ENCODE data around the gene UNC13B. TPM values are rescaled to one million over a fixed set of nuclear protein-coding genes. Genes with fewer than 3 reads are reported as not detected.
A peak's percentile ranks its signal among the peaks of the same experiment; 100 is the strongest.

Gene UNC13B
- total and polyA plus RNA-seq, 2 of the 13 experiments (the other 11 are each of a cell fraction or from before 2014, with no cell fraction given) = 14.0 to 18.3 TPM

- Histone ChIP-seq H3K4me1 (ENCODE audit: insufficient read depth, low read length) (peaks cover 10% of the 10 kb centered on the region), H3K9me3 (ENCODE audit: low read length) (no peaks in the 10 kb centered on the region), H3K27ac (ENCODE audit: extremely low read length, insufficient read depth, low read length) (no peak overlapping the region), H2AFZ (ENCODE audit: low read length) (no peak overlapping the region), H3K79me2 (ENCODE audit: insufficient read depth, low read length) (no peaks in the 10 kb centered on the region), H3K36me3 (replicated peaks in 1 of 2; ENCODE audit: control insufficient read depth in 1 of 2, insufficient read depth in 2 of 2, low read length in 2 of 2) (no peaks in the 10 kb centered on the region), H3K4me2 (ENCODE audit: low read depth, low read length) (no peak overlapping the region), H3K9ac (ENCODE audit: insufficient read depth, low read depth, low read length) (no peak overlapping the region), H3K4me3 (replicated peaks in 1 of 3; ENCODE audit: insufficient read depth in 1 of 3, low read depth in 2 of 3, low read length in 3 of 3) (no peak overlapping the region), H3K27me3 (ENCODE audit: control insufficient read depth in 1 of 2, insufficient read depth in 2 of 2, low read length in 2 of 2) (peaks cover 0 to 3% of the 10 kb centered on the region in 2 experiments; a peak in 1 of 5 replicates), H4K20me1 (ENCODE audit: insufficient read depth, low read length) (no peaks in the 10 kb centered on the region)
- ChIA-PET POLR2A (no interaction called here), CTCF (ENCODE audit: low intra/inter-chr PET ratio, low total read pairs) (no interaction called here)
- in situ Hi-C loops (cut with HindIII; ENCODE audit: extremely low pct_ligation_motif_present, low pct_unique_long_range_greater_than_20kb) = no loop called here
- ATAC-seq = peak; percentile 30; the same call in 1 of the 3 replicates
- no TSS peak for BruUV-seq (replicated peaks)
- 0% methylated on average over 1 of the region's 2 CpGs for WGBS (ENCODE audit: low lambda C conversion rate)
- TF ChIP-seq FOSL2 (CRISPR knock-in tag; IDR thresholded peaks at IDR 0.05) (0 out of 2 replicates have a peak, but pooled peaks have one; percentile 26), GTF2F1 (IDR thresholded peaks at IDR 0.05; ENCODE audit: low read length) (no peak), FOXO1 (CRISPR knock-in tag; IDR thresholded peaks at IDR 0.05) (no peak), NFE2 (CRISPR knock-in tag; IDR thresholded peaks at IDR 0.05) (0 out of 2 replicates have a peak, but pooled peaks have one; percentile 35), MTF2 (CRISPR knock-in tag; IDR thresholded peaks at IDR 0.05; ENCODE audit: borderline replicate concordance) (no peak)
- TF ChIP-seq, protein P1, sequence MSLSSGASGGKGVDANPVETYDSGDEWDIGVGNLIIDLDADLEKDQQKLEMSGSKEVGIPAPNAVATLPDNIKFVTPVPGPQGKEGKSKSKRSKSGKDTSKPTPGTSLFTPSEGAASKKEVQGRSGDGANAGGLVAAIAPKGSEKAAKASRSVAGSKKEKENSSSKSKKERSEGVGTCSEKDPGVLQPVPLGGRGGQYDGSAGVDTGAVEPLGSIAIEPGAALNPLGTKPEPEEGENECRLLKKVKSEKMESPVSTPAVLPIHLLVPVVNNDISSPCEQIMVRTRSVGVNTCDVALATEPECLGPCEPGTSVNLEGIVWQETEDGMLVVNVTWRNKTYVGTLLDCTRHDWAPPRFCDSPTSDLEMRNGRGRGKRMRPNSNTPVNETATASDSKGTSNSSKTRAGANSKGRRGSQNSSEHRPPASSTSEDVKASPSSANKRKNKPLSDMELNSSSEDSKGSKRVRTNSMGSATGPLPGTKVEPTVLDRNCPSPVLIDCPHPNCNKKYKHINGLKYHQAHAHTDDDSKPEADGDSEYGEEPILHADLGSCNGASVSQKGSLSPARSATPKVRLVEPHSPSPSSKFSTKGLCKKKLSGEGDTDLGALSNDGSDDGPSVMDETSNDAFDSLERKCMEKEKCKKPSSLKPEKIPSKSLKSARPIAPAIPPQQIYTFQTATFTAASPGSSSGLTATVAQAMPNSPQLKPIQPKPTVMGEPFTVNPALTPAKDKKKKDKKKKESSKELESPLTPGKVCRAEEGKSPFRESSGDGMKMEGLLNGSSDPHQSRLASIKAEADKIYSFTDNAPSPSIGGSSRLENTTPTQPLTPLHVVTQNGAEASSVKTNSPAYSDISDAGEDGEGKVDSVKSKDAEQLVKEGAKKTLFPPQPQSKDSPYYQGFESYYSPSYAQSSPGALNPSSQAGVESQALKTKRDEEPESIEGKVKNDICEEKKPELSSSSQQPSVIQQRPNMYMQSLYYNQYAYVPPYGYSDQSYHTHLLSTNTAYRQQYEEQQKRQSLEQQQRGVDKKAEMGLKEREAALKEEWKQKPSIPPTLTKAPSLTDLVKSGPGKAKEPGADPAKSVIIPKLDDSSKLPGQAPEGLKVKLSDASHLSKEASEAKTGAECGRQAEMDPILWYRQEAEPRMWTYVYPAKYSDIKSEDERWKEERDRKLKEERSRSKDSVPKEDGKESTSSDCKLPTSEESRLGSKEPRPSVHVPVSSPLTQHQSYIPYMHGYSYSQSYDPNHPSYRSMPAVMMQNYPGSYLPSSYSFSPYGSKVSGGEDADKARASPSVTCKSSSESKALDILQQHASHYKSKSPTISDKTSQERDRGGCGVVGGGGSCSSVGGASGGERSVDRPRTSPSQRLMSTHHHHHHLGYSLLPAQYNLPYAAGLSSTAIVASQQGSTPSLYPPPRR (CRISPR knock-in tag; IDR thresholded peaks at IDR 0.05; ENCODE audit: borderline replicate concordance) = no peak
- TF ChIP-seq, protein P2, sequence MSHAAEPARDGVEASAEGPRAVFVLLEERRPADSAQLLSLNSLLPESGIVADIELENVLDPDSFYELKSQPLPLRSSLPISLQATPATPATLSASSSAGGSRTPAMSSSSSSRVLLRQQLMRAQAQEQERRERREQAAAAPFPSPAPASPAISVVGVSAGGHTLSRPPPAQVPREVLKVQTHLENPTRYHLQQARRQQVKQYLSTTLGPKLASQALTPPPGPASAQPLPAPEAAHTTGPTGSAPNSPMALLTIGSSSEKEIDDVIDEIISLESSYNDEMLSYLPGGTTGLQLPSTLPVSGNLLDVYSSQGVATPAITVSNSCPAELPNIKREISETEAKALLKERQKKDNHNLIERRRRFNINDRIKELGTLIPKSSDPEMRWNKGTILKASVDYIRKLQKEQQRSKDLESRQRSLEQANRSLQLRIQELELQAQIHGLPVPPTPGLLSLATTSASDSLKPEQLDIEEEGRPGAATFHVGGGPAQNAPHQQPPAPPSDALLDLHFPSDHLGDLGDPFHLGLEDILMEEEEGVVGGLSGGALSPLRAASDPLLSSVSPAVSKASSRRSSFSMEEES (CRISPR knock-in tag; IDR thresholded peaks at IDR 0.05) = no peak
- TF ChIP-seq, protein P3, sequence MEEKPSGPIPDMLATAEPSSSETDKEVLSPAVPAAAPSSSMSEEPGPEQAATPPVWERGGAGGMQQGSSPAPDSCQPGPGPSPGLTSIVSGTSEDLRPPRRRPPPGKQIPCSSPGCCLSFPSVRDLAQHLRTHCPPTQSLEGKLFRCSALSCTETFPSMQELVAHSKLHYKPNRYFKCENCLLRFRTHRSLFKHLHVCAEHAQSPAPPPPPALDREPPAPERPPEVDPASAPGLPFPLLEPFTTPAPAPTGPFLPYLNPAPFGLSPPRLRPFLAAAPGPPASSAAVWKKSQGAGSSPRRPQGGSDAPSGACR (CRISPR knock-in tag; IDR thresholded peaks at IDR 0.05) = no peak
- DNase-seq (ENCODE audit: low spot score) = no peak
- intact Hi-C loops (cut with micrococcal nuclease; ENCODE audit: unreplicated experiment) = no loop called here
- no peak for FAIRE-seq
Observed at GRCh38 chr9:35453786-35454185, 292.0 kb downstream of the UNC13B start.

Other genes starting within 250 kb of the UNC13B start
- not detected in 2 replicates for gene PHF24, start 203.7 kb upstream of the UNC13B start, total RNA-seq (2016; rRNA removed; fragmentation: Illumina TruSeq; extraction: Trizol)
- gene PHF24, start 203.7 kb upstream of the UNC13B start, polyA plus RNA-seq (2011; rRNA removed) = 0.05 TPM in 1 of 2 replicates, not detected in the other
- 0.69 and 0.90 TPM in 2 replicates for gene DNAJB5, start 172.3 kb upstream of the UNC13B start, total RNA-seq (2016; rRNA removed; fragmentation: Illumina TruSeq; extraction: Trizol)
- 0.40 and 0.54 TPM in 2 replicates for gene DNAJB5, start 172.3 kb upstream of the UNC13B start, polyA plus RNA-seq (2011; rRNA removed)
- 391 and 406 TPM in 2 replicates for gene VCP, start 89.4 kb upstream of the UNC13B start, total RNA-seq (2016; rRNA removed; fragmentation: Illumina TruSeq; extraction: Trizol)
- 143 and 166 TPM in 2 replicates for gene VCP, start 89.4 kb upstream of the UNC13B start, polyA plus RNA-seq (2011; rRNA removed)
- 43.3 and 45.1 TPM in 2 replicates for gene FANCG, start 82.1 kb upstream of the UNC13B start, total RNA-seq (2016; rRNA removed; fragmentation: Illumina TruSeq; extraction: Trizol)
- 10.8 and 14.4 TPM in 2 replicates for gene FANCG, start 82.1 kb upstream of the UNC13B start, polyA plus RNA-seq (2011; rRNA removed)
- 6.6 and 20.5 TPM in 2 replicates for gene PIGO, start 65.4 kb upstream of the UNC13B start, total RNA-seq (2016; rRNA removed; fragmentation: Illumina TruSeq; extraction: Trizol)
- gene PIGO, start 65.4 kb upstream of the UNC13B start, polyA plus RNA-seq (2011; rRNA removed) = 24.4 and 26.2 TPM in 2 replicates
- gene STOML2, start 58.9 kb upstream of the UNC13B start, total RNA-seq (2016; rRNA removed; fragmentation: Illumina TruSeq; extraction: Trizol) = 250 and 305 TPM in 2 replicates
- 243 and 245 TPM in 2 replicates for gene STOML2, start 58.9 kb upstream of the UNC13B start, polyA plus RNA-seq (2011; rRNA removed)
- 1.9 and 2.3 TPM in 2 replicates for gene ATOSB, start 46.1 kb upstream of the UNC13B start, total RNA-seq (2016; rRNA removed; fragmentation: Illumina TruSeq; extraction: Trizol)
- 6.4 and 7.1 TPM in 2 replicates for gene ATOSB, start 46.1 kb upstream of the UNC13B start, polyA plus RNA-seq (2011; rRNA removed)